Right atrium auricular region (tissue), 2 donors: ENCODE measurements around the gene UAP1L1. TPM values are rescaled to one million over a fixed set of nuclear protein-coding genes. Genes with fewer than 3 reads are reported as not detected.

ENCODE experiments used
- DNase-seq: peaks from one replicate; pipeline ENCODE4 v3.0.0-alpha.2; 2019; ENCODE audit warnings: low spot score
- H3K27ac ChIP-seq, 2 donors: fragments of 200-600 bp; sonication (generic); 1 replicate in 1 of 2; 2 replicates in 1 of 2; pipeline ENCODE4 v1.5.1; 2016 to 2019
- H3K27me3 ChIP-seq, 2 donors: fragments of 200-600 bp; sonication (generic); one replicate each; pipeline versions ENCODE4 v1.5.1 to v1.6.0; 2017 to 2019
- H3K36me3 ChIP-seq: fragments of 200-600 bp; sonication (generic); one replicate; pipeline ENCODE4 v1.5.1; 2016
- H3K4me1 ChIP-seq, 2 donors: fragments of 200-600 bp; sonication (generic); one replicate each; pipeline versions ENCODE4 v1.5.1 to v1.6.0; 2017 to 2019
- H3K4me3 ChIP-seq, 2 donors: fragments of 200-600 bp; sonication (generic); 1 replicate in 1 of 2; 2 replicates in 1 of 2; pipeline ENCODE4 v1.5.1; 2017 to 2019; ENCODE audit warnings: mild to moderate bottlenecking in 1 of 2, moderate library complexity in 1 of 2
- H3K9me3 ChIP-seq, 2 donors: fragments of 200-600 bp; sonication (generic); one replicate each; pipeline ENCODE4 v1.5.1; 2019
- CTCF ChIP-seq, 2 donors: fragments of 200-600 bp; sonication (generic); IDR thresholded peaks; one replicate each; pipeline ENCODE4 v1.5.1; 2019; ENCODE audit warnings: antibody characterized with exemption in 2 of 2
- total RNA-seq, 2 donors: library from RNA; depleted of rRNA; stranded (reverse); fragments of >200 nt; gene quantifications; one replicate each; pipeline ENCODE4 v1.1.0, GENCODE V29; 2016

Gene UAP1L1
- total RNA-seq, 2 donors from 2014 or later = 4.3 to 6.3 TPM

DNA sequence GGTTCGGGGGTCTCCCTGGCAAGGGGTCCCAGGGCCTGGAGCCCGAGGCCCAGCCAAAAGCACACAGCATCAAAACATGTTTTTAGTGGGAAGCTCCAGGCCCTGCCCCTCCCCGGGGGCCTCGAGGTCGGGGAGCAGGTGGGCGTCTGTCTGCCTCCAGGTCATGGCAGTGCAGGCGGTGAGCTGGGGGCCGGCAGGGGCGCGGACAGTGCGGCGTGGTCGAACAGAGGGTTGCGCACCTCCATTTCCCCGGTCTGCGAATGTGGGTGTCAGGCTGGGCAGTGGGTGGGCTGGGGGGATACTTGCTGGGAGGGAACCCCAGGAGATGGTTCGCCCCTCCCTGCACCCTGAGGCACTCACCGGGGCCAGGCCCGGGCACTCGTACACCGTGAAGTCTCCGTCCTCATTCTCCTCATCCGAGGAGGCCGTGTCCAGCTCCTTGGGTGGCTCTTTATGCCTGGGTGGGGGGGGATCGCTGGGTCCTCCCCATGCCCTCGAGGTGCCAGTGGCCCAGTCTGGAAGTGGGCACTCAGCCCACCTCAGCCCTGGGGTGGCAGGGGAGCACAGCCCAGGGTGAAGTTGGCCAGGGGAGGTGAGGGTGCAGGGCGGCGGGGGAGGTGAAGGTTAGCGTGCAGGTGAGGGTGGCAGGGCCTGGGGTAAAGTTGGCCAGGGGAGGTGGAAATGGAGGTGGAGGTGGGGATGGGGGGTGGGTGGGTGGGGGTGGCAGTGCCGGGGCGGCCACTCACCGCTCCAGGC, 37.5 kb upstream of the UAP1L1 start:
- H3K27me3 ChIP-seq = no peaks in the 10 kb centered on the region
- H3K36me3 ChIP-seq = peaks cover 23% of the 10 kb centered on the region
- no peak overlapping the region for H3K4me3 ChIP-seq
- no peaks in the 10 kb centered on the region for H3K9me3 ChIP-seq
- H3K4me1 ChIP-seq = peaks cover 0 to 36% of the 10 kb centered on the region in 2 donors
- no peak overlapping the region for H3K27ac ChIP-seq
- no peak for DNase-seq
- TF ChIP-seq CTCF (IDR thresholded peaks at IDR 0.05) = no peak

GRCh38 chr9:137040568-137040967, 36.7 kb upstream of the UAP1L1 start:
- DNase-seq = no peak
- Histone ChIP-seq H3K4me3 (no peak overlapping the region), H3K27ac (no peak overlapping the region), H3K9me3 (no peaks in the 10 kb centered on the region), H3K36me3 (peaks cover 23% of the 10 kb centered on the region), H3K27me3 (no peaks in the 10 kb centered on the region), H3K4me1 (peaks cover 0 to 36% of the 10 kb centered on the region in 2 donors)
- TF ChIP-seq CTCF (IDR thresholded peaks at IDR 0.05) = no peak

- H3K36me3 ChIP-seq = peaks cover 23% of the 10 kb centered on the region
- H3K27ac ChIP-seq = no peak overlapping the region
- H3K4me3 ChIP-seq = no peak overlapping the region
- no peak for TF ChIP-seq CTCF (IDR thresholded peaks at IDR 0.05)
- DNase-seq = no peak
- H3K9me3 ChIP-seq = no peaks in the 10 kb centered on the region
- no peaks in the 10 kb centered on the region for H3K27me3 ChIP-seq
- H3K4me1 ChIP-seq = peaks cover 0 to 37% of the 10 kb centered on the region in 2 donors
Measured at GRCh38 chr9:137041124-137041523, 36.2 kb upstream of the UAP1L1 start.

- Histone ChIP-seq H3K27ac (peak overlapping the region; percentile 58 to 73), H3K27me3 (no peaks in the 10 kb centered on the region), H3K4me1 (peaks cover 0 to 44% of the 10 kb centered on the region in 2 donors), H3K4me3 (peak overlapping the region; percentile 14 to 60), H3K9me3 (no peaks in the 10 kb centered on the region), H3K36me3 (peaks cover 23% of the 10 kb centered on the region)
- TF ChIP-seq CTCF (IDR thresholded peaks at IDR 0.05) = no peak
- DNase-seq = peak; percentile 80
Measured at GRCh38 chr9:137042751-137043727, 34.3 kb upstream of the UAP1L1 start.

DNA sequence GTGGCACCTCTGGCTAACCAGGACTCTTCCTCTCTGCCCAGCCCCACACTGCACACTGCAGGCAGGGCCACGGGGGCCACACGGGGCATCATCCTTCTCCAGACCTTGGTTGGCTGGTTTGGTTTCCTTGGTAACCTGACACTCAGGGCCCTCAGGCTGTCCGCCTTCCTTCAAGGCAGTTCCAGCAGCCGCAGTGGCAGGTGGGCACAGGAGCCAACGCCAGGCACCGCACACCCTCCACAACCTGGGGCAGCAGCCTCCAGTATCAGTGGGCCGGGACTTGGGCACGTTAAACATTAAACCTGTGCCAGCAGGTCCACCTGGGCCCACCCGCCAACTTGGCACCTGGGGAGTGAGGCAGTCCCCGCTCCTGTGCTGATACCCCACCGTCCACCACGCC, 33.3 kb upstream of the UAP1L1 start:
- DNase-seq = no peak
- Histone ChIP-seq H3K9me3 (no peaks in the 10 kb centered on the region), H3K27ac (peak overlapping the region; percentile 58 to 73), H3K4me1 (peaks cover 0 to 51% of the 10 kb centered on the region in 2 donors), H3K4me3 (peak overlapping the region; percentile 49 to 60), H3K36me3 (peaks cover 18% of the 10 kb centered on the region), H3K27me3 (peaks cover 0 to 4% of the 10 kb centered on the region in 2 donors)
- no peak for TF ChIP-seq CTCF (IDR thresholded peaks at IDR 0.05)
